ENCODE data around the gene MRPS6.

Gene MRPS6

GRCh38 chr21:34105947-34106541 lies 32.7 kb downstream of the MRPS6 start:
- Histone ChIP-seq H3K9me3 (ENCODE audit: insufficient read depth, low read depth, low read length) (no peaks in the 10 kb centered on the region), H3K4me1 (ENCODE audit: insufficient read depth, low read length) (peaks cover 19% of the 10 kb centered on the region), H3K36me3 (ENCODE audit: insufficient read depth, low read length) (peaks cover 10% of the 10 kb centered on the region), H3K4me3 (ENCODE audit: low read length) (no peak overlapping the region), H3K27me3 (ENCODE audit: insufficient read depth, low read length) (no peaks in the 10 kb centered on the region), H3K9ac (ENCODE audit: low read depth, low read length) (no peak overlapping the region), H3K27ac (ENCODE audit: low read depth, low read length) (no peak overlapping the region)

GRCh38 chr21:34107606-34108005 lies 34.2 kb downstream of the MRPS6 start:
- Histone ChIP-seq H3K36me3 (ENCODE audit: insufficient read depth, low read length) (peaks cover 10% of the 10 kb centered on the region), H3K27ac (ENCODE audit: low read depth, low read length) (no peak overlapping the region), H3K4me3 (ENCODE audit: low read length) (no peak overlapping the region), H3K4me1 (ENCODE audit: insufficient read depth, low read length) (peaks cover 10% of the 10 kb centered on the region; the same call in 1 of the 2 replicates), H3K27me3 (ENCODE audit: insufficient read depth, low read length) (no peaks in the 10 kb centered on the region), H3K9me3 (ENCODE audit: insufficient read depth, low read depth, low read length) (no peaks in the 10 kb centered on the region), H3K9ac (ENCODE audit: low read depth, low read length) (no peak overlapping the region)
- WGBS: 90% methylated on average over 1 of the region's 1 CpG

GRCh38 chr21:34109075-34109474 lies 35.7 kb downstream of the MRPS6 start:
- 97% methylated on average over 5 of the region's 7 CpGs for WGBS
- no peaks in the 10 kb centered on the region for H3K9me3 ChIP-seq (ENCODE audit: insufficient read depth, low read depth, low read length)
- H3K9ac ChIP-seq (ENCODE audit: low read depth, low read length): no peak overlapping the region
- no peaks in the 10 kb centered on the region; the same call in 1 of the 2 replicates for H3K36me3 ChIP-seq (ENCODE audit: insufficient read depth, low read length)
- no peak overlapping the region for H3K4me3 ChIP-seq (ENCODE audit: low read length)
- no peak overlapping the region for H3K27ac ChIP-seq (ENCODE audit: low read depth, low read length)
- H3K27me3 ChIP-seq (ENCODE audit: insufficient read depth, low read length): no peaks in the 10 kb centered on the region
- peaks cover 23% of the 10 kb centered on the region for H3K4me1 ChIP-seq (ENCODE audit: insufficient read depth, low read length)

- no peaks in the 10 kb centered on the region for H3K27me3 ChIP-seq (ENCODE audit: insufficient read depth, low read length)
- no peak overlapping the region for H3K27ac ChIP-seq (ENCODE audit: low read depth, low read length)
- H3K4me1 ChIP-seq (ENCODE audit: insufficient read depth, low read length): peaks cover 33% of the 10 kb centered on the region
- no peak overlapping the region for H3K9ac ChIP-seq (ENCODE audit: low read depth, low read length)
- H3K36me3 ChIP-seq (ENCODE audit: insufficient read depth, low read length): no peaks in the 10 kb centered on the region; the same call in 1 of the 2 replicates
- no peak overlapping the region for H3K4me3 ChIP-seq (ENCODE audit: low read length)
- H3K9me3 ChIP-seq (ENCODE audit: insufficient read depth, low read depth, low read length): no peaks in the 10 kb centered on the region
- 94% methylated on average over 8 of the region's 8 CpGs for WGBS
These were observed 37.3 kb downstream of the MRPS6 start for GRCh38 chr21:34110594-34111202.

- Histone ChIP-seq H3K9ac (ENCODE audit: low read depth, low read length) (no peak overlapping the region), H3K4me1 (ENCODE audit: insufficient read depth, low read length) (peaks cover 33% of the 10 kb centered on the region), H3K27ac (ENCODE audit: low read depth, low read length) (no peak overlapping the region), H3K27me3 (ENCODE audit: insufficient read depth, low read length) (no peaks in the 10 kb centered on the region), H3K9me3 (ENCODE audit: insufficient read depth, low read depth, low read length) (no peaks in the 10 kb centered on the region; the same call in 1 of the 2 replicates), H3K36me3 (ENCODE audit: insufficient read depth, low read length) (peaks cover 9% of the 10 kb centered on the region; the same call in 1 of the 2 replicates), H3K4me3 (ENCODE audit: low read length) (no peak overlapping the region)
- 90% methylated on average over 6 of the region's 6 CpGs for WGBS
These were observed 39.1 kb downstream of the MRPS6 start for GRCh38 chr21:34112316-34113033.

GRCh38 chr21:34113842-34114241 lies 40.5 kb downstream of the MRPS6 start:
- peaks cover 10% of the 10 kb centered on the region; the same call in 1 of the 2 replicates for H3K36me3 ChIP-seq (ENCODE audit: insufficient read depth, low read length)
- no peak overlapping the region; the same call in 1 of the 2 replicates for H3K27ac ChIP-seq (ENCODE audit: low read depth, low read length)
- H3K4me3 ChIP-seq (ENCODE audit: low read length): no peak overlapping the region
- H3K9ac ChIP-seq (ENCODE audit: low read depth, low read length): no peak overlapping the region
- H3K9me3 ChIP-seq (ENCODE audit: insufficient read depth, low read depth, low read length): no peaks in the 10 kb centered on the region; the same call in 1 of the 2 replicates
- peaks cover 31% of the 10 kb centered on the region for H3K4me1 ChIP-seq (ENCODE audit: insufficient read depth, low read length)
- WGBS: 63% methylated on average over 2 of the region's 2 CpGs
- no peaks in the 10 kb centered on the region for H3K27me3 ChIP-seq (ENCODE audit: insufficient read depth, low read length)

- H3K4me1 ChIP-seq (ENCODE audit: insufficient read depth, low read length): peaks cover 28% of the 10 kb centered on the region
- 93% methylated on average over 1 of the region's 1 CpG for WGBS
- H3K9me3 ChIP-seq (ENCODE audit: insufficient read depth, low read depth, low read length): no peaks in the 10 kb centered on the region; the same call in 1 of the 2 replicates
- no peaks in the 10 kb centered on the region for H3K27me3 ChIP-seq (ENCODE audit: insufficient read depth, low read length)
- peaks cover 10% of the 10 kb centered on the region; the same call in 1 of the 2 replicates for H3K36me3 ChIP-seq (ENCODE audit: insufficient read depth, low read length)
- H3K27ac ChIP-seq (ENCODE audit: low read depth, low read length): no peak overlapping the region
- H3K4me3 ChIP-seq (ENCODE audit: low read length): no peak overlapping the region
- H3K9ac ChIP-seq (ENCODE audit: low read depth, low read length): no peak overlapping the region
These were observed 41.8 kb downstream of the MRPS6 start for GRCh38 chr21:34115160-34115559.

GRCh38 chr21:34116569-34116968 lies 43.2 kb downstream of the MRPS6 start:
- 87% methylated on average over 3 of the region's 3 CpGs for WGBS
- H3K36me3 ChIP-seq (ENCODE audit: insufficient read depth, low read length): peaks cover 10% of the 10 kb centered on the region; the same call in 1 of the 2 replicates
- no peak overlapping the region for H3K4me3 ChIP-seq (ENCODE audit: low read length)
- H3K4me1 ChIP-seq (ENCODE audit: insufficient read depth, low read length): peaks cover 23% of the 10 kb centered on the region
- H3K9ac ChIP-seq (ENCODE audit: low read depth, low read length): no peak overlapping the region
- no peaks in the 10 kb centered on the region for H3K27me3 ChIP-seq (ENCODE audit: insufficient read depth, low read length)
- no peak overlapping the region for H3K27ac ChIP-seq (ENCODE audit: low read depth, low read length)
- no peaks in the 10 kb centered on the region; the same call in 1 of the 2 replicates for H3K9me3 ChIP-seq (ENCODE audit: insufficient read depth, low read depth, low read length)

- Histone ChIP-seq H3K27ac (ENCODE audit: low read depth, low read length) (no peak overlapping the region), H3K9me3 (ENCODE audit: insufficient read depth, low read depth, low read length) (no peaks in the 10 kb centered on the region; the same call in 1 of the 2 replicates), H3K36me3 (ENCODE audit: insufficient read depth, low read length) (peaks cover 25% of the 10 kb centered on the region), H3K27me3 (ENCODE audit: insufficient read depth, low read length) (no peaks in the 10 kb centered on the region), H3K4me3 (ENCODE audit: low read length) (no peak overlapping the region), H3K9ac (ENCODE audit: low read depth, low read length) (no peak overlapping the region), H3K4me1 (ENCODE audit: insufficient read depth, low read length) (no peaks in the 10 kb centered on the region; the same call in 1 of the 2 replicates)
- WGBS: 93% methylated on average over 2 of the region's 2 CpGs
These were observed 47.5 kb downstream of the MRPS6 start for GRCh38 chr21:34120867-34121266.

GRCh38 chr21:34122047-34122446 lies 48.7 kb downstream of the MRPS6 start:
- no peaks in the 10 kb centered on the region; the same call in 1 of the 2 replicates for H3K4me1 ChIP-seq (ENCODE audit: insufficient read depth, low read length)
- peaks cover 32% of the 10 kb centered on the region for H3K36me3 ChIP-seq (ENCODE audit: insufficient read depth, low read length)
- H3K27ac ChIP-seq (ENCODE audit: low read depth, low read length): no peak overlapping the region
- H3K27me3 ChIP-seq (ENCODE audit: insufficient read depth, low read length): no peaks in the 10 kb centered on the region
- no peak overlapping the region for H3K4me3 ChIP-seq (ENCODE audit: low read length)
- no peak overlapping the region for H3K9ac ChIP-seq (ENCODE audit: low read depth, low read length)
- 100% methylated on average over 1 of the region's 2 CpGs for WGBS
- H3K9me3 ChIP-seq (ENCODE audit: insufficient read depth, low read depth, low read length): no peaks in the 10 kb centered on the region

GRCh38 chr21:34123609-34124008 lies 50.2 kb downstream of the MRPS6 start:
- 96% methylated on average over 8 of the region's 8 CpGs for WGBS
- no peaks in the 10 kb centered on the region for H3K27me3 ChIP-seq (ENCODE audit: insufficient read depth, low read length)

More at GRCh38 chr21:34123609-34124008, 50.2 kb downstream of the MRPS6 start:
- H3K9me3 ChIP-seq (ENCODE audit: insufficient read depth, low read depth, low read length): no peaks in the 10 kb centered on the region
- no peak overlapping the region for H3K27ac ChIP-seq (ENCODE audit: low read depth, low read length)
- H3K4me1 ChIP-seq (ENCODE audit: insufficient read depth, low read length): peaks cover 15% of the 10 kb centered on the region
- no peak overlapping the region for H3K4me3 ChIP-seq (ENCODE audit: low read length)
- H3K36me3 ChIP-seq (ENCODE audit: insufficient read depth, low read length): peaks cover 35% of the 10 kb centered on the region
- no peak overlapping the region for H3K9ac ChIP-seq (ENCODE audit: low read depth, low read length)
